HG02642 (cell line): ENCODE data around the gene LCN12.
"Not testable (repeated sequence)": the region's sequence is repeated elsewhere in the genome, so short reads cannot be mapped to it uniquely, and the experiment has no call there.

Source experiments
- ATAC-seq: cut with Tn5 transposase; IDR thresholded peaks from one replicate; pipeline ENCODE4 v1.9.1; 2021; ENCODE audit warnings: mild to moderate bottlenecking; ENCODE audit not compliant: unreplicated experiment, poor library complexity

The LCN12 gene

DNA sequence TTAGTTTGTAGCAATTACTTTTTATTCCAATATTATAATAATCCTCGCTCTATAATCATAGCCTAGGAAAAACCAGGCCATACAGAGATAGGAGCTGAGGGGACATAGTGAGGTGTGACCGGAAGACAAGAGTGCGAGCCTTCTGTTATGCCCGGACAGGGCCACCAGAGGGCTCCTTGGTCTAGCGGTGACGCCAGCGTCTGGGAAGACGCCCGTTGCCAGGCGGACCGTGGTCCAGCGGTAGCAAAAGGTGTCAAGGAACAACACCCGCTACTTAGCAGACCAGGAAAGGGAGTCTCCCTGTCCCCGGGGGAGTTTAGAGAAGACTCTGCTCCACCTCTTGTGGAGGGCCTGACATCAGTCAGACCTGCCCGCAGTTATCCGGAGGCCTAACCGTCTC lies 52.2 kb downstream of the LCN12 start:
- ATAC-seq = not testable (repeated sequence)
